NCI-H2171 treated with DMSO at 0.1 percent for 48 hours (cell line): ENCODE data around the gene RAB29.
"Not testable (repeated sequence)": the region's sequence is repeated elsewhere in the genome, so short reads cannot be mapped to it uniquely, and the experiment has no call there.

Experiments
- DNase-seq: peaks from one replicate; lab custom pipeline; 2025; lab: John Stamatoyannopoulos, UW

Gene RAB29

DNA sequence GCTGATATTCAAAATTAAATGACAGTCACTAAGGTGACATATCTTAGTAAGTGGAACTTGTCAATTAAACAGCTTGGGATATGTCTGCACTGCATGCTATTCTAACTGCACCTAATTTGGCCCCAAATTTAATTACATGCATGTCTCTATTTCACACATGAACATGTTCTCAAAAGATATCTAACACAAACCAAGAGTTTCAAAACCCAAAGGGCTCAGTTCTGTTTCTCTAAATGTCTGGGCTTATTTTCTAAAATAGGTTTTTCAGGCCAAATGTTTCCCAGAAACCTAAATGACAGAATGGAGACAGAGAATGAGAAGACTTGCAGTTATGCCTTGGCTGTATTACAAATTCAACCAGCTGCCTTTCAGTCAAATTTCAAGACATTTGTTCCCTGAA, 11.3 kb downstream of the RAB29 start:
- DNase-seq: no peak

DNA sequence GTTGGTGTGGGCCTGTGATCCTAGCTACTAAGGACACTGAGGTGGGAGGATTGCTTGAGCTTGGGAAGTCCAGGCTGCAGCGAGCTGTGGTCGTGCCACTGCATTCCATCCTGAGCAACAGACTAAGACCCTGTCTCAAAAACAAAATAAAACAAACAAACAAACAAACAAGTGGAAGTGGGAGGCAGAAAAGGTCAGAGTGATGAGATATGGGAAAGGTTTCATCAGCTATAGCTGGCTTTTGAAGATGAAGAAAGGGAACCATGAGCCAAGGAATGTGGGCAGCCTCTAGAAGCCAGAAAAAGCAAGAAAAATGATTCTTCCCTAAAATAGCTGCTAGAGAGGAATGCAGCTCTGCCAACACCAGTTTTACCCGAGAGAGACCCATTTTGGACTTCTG, 14.7 kb downstream of the RAB29 start:
- DNase-seq: no peak

DNA sequence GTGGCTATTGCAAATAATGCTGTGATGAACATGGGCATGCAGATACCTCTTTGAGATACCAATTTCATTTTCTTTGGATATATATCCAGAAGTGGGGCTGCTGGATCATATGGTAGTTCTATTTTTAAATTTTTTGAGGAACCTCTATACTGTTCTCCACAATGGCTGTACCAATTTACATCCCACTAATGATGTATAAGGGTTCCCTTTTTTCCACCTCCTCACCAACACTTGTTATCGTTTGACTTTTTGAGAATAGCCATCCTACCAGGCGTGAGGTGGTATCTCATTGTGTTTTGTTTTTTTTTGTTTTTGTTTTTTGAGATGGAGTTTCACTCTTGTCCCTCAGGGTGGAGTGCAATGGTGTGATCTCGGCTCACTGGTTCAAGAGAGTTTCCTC, 18.7 kb downstream of the RAB29 start:
- no peak for DNase-seq

DNA sequence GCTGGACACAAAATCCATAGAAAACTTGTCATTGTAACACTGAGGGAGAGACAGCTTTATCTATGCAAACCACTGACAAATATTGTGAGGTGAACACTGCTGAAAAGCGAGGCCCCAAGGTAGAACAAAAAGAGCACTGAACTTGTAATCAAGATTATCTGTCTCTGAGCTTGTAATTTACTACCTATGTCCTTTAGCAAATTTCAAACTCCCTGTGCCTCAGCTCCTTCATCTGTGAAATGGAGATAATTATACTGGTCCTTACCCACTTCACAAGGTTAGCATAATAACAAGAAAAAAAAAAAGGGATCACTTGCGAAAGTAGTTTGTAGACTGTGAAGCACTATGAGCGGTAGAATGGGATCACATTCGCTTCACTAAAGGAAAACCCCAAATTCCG, 20.4 kb downstream of the RAB29 start:
- DNase-seq: no peak

DNA sequence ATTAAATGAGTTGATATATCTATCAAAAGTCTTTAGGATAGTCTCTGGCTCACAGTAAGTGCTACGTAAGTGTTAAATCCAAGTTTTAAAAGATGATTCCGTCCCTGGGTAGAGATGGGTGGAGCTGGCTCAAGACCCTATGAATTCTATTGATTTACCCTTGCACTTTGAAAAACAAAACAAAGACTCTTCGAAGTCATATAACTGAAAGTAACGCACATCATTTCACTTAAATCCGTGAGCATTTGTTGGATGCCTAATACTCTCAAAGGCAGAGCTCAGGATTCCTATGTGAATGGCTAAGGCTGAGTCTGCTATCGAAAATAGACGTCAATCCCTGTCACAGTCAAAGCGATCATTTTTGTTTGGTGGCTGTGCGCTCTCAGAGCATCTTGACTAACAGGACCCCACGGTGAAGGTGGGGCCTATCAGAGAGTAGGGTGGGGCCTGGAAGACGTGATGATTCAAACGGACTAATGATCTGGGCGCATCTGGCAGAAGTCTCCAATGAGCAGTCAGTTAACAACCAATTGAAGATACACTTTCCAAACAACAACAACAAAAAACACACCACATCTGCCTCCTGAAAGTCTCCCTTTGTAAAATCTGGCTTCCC, 24.1 kb downstream of the RAB29 start:
- DNase-seq: peak; percentile 26

DNA sequence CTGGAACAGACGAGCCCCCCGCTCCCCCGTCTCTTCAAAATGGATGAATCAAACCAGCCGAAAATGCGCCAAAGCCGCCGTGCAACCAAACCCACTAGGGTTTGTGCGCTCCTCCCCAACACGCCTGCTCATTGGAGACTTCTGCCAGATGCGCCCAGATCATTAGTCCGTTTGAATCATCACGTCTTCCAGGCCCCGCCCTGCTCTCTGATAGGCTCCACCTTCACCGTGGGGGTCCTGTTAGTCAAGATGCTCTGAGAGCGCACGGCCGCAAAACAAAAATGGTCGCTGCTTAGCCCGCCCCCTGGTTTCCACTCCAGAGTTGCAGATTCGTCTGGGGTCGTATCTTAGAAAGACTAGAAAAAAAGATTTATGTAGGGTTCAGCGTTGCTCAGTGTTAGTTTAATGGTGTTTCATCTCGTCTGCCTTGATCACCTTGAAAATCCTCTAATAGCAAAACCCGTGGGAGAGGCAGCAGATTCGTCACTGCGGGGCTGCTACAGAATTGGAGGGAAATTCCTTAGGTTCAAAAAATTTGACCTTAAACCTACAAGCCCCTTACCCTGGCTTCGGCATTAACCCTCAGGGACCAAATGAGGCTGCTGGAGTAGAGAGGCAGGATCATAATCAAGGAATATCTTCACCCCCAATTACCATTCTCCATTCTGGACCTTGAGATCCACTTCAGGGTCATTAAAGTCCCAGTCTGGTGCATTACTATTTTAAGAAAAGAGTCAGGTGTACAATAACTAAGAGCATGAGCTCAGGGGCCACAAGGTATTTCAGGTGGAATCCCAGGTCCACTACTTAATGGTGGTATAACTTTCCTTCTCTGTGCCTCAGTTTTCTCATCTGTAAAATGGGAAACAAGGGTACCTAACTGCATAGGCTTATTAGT, 24.9 kb downstream of the RAB29 start, which contains the start of gene NUCKS1:
NUCKS1 (minus strand) TSS at position 45 of the 898 bp plus-strand sequence. CDS start 209 bp downstream, outside the sequence.
- peak; percentile 99 for DNase-seq

DNA sequence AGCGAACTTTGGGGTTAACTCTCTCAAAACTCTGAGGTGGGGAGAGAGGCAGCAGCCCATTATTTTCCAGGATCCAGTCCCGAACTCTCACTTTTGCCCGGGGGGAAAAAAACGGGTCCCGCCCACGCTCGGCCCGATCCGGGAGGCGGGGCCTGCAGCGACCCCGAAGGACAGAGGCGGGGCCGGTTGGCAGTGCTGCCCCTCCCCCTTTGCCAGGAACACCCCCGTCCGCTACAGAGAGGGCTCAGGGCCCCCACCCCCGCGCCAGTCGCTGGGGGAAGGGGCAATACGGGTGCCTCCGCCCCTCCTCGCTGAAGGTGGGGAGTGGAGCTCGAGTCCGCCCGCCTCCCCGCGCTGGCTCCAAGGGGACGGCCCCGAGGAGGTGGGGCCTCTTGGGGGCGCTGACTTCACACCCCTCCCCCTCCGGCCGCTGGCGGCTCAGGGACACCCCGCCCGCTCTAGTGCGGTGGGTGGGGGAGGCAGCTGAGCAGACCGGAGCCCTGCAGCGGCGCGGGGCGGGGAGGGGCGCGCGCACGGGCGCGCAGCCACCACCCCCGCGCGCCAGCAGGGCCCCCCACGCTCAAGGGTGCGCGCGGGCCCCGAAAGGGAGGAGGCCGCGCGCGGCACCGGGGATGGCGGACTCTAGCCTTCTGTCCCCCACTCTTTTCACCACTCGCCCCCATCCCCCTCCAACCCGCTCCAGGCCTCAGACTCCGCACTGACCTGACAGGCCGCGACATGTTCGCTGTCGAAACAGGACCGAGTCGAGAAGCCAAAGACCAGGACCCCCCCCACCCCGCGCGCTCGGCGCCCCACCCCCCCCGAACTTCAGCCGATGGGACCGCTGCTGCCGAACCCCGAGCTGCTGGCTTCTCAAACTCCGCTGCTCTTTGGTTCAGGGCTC, 25.8 kb downstream of the RAB29 start:
- DNase-seq: peak; percentile 90

DNA sequence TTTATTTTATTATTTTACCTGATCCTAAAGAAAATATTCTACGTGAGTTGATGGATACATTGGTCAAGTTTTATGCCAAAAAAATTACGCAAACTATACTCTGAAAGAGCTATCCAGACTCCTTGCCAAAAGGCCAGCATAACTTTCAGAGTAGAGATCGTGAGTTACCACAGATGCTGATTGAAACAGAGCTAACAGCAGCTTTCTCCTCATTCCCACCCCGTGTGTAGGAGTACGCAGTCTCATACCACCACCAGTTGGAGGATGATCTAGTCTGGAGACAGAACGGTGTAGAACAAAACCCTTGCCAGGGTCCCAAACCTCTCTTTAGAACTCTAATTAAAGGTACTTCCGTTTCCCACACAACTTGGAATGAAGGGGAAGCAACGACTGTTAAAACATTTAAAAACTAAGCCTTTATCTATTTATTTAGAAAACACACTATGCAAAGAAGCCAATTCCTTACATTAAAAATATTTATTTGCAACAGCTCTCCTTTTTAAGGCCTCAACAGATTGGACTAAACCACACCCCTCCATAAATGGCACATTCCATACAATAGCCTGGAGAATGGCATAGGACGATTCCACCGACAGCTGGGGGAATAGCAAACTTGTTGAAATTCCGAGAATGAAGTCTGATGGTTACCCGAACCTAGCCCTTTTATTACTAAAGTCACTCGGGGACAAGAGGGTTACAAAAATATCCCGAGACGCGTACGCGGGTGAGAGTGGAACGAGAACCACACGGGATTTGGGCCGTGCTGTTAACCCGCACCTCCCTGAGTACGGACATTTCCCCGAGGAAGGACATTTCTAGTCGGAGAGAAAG, 26.7 kb downstream of the RAB29 start:
- DNase-seq: peak; percentile 62

DNA sequence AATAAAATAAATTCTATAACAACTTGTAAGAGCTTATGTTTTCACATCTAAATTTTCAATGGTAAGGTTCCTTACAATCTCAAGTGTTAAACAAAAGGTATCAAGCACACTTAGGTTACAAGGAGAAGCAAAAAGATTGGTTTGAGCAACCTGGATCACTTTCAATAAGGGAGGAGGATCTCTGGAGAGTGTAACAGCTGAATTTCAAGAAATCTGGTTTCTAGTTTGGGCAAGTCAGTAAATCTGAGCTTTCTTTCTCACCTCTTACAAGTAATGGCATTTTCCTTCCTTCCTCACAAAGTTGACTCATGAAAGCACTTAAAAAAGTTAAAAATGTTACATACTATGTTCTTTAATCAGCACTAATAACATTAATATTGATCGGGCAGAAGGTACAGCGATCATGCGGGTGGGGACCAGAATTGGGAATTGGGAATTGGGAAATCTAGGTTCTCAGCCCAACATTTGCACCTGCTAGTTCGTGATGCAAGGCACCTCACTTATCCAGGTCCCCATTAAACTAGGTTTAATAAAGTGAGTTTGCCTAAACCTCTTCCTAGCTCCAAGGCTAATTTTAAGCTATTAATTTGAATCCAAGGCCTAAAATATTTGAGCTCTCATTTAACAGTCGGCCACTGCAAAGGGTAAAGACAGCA, 28.4 kb downstream of the RAB29 start:
- no peak for DNase-seq

DNA sequence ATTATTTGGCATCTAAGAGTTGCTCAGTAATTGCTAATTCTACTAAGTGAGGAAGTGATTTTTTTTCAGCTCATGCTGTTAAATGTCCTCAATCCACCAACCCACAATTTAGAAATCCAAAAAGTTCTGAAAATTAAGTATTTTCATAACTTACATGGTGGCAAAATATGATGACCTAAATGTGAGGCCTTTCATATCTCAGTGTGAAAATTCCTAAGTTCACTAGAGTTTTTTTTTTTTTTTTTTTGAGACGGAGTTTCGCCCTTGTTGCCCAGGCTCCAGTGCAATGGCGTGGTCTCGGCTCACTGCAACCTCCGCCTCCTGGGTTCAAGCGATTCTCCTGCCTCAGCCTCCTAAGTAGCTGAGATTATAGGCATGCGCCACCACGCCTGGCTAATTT, 30.9 kb downstream of the RAB29 start:
- no peak for DNase-seq

DNA sequence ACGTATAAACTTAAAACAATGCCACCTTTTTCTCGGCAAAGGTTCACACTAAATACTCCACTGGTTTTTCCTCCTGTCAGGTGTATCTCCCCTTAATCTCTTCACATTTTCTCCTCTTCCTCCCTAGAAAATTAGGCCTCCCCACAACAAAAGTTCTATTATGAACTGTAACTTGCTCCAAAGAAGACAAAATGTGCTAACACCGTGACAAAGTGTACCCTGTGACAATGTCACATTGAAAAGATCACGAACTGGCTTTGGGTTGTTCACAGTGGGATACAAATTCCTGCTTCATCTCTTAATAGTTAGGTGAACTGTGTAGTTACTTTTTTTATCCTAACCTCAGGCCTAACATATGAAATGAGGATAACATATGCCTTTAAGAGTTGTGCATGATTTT, 31.3 kb downstream of the RAB29 start:
- no peak for DNase-seq

DNA sequence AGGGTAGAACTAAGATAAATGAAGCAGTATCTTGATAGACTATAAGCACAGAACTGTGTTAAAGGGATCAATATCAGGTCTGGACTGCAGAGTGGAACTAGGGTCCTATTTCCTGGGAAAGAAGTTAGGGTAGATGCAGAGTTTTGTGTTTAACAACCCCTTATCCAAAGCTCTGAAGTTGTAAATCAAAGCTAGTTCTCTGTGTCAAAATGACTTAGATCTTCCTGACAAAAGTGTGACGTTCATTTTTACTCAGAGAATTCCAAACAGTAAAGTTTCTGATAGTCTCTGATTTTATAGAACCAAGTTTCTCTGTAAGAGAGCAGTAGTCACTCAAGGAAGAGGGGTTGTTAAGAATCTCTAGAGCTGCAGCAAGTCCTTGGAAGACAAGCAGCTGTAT, 33.6 kb downstream of the RAB29 start:
- no peak for DNase-seq

DNA sequence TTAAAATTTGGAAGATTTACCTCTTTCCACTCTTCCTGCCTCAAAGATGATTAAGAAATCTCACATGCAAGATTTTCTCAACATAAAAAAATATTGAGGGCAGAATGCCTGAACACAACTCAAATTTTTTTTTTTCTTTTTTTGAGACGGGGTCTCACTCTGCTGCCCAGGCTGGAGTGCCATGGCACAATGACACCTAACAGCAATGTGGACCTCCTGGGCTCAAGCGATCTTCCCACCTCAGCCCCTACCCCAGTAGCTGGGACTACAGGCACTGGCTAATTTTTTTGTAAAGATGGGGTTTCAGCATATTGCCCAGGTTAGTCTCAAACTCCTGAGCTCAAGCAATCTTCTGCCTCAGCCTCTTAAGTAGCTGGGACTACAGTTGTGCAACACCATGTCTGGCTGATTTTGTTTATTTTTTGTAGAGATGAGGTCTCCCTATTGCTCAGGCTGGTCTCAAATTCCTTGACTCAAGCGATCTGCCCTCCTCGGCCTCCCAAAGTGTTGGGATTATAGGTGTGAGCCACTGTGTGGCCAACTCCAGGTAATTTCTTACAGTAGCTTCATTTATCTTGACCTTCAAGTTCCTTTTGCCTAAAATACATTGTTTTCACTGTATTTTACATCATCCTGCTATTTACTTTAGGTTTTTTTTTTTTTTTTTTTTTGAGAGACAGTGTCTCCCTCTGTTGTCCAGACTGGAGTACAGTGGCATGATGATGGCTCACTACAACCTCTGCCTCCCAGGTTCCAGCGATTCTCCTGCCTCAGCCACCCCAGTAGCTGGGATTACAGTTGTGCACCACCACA, 35.7 kb downstream of the RAB29 start:
- DNase-seq: no peak

DNA sequence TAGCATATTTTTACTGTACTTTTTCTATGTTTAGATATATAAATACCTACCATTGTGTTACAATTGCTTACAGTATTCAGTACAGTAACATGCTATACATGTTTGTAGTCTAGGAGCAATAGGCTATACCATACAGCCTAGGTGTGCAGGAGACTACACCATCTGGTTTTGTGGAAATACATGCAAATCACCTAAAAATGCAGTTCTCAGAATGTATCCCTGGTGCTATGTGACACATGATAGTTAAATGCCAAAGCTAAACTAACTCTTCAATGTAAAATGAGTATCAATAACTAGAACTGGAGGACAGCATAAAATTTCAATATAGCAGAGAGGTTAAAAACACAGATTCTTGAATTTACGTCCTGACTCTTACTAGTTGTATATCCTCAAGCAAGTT, 40.1 kb downstream of the RAB29 start:
- DNase-seq: no peak

DNA sequence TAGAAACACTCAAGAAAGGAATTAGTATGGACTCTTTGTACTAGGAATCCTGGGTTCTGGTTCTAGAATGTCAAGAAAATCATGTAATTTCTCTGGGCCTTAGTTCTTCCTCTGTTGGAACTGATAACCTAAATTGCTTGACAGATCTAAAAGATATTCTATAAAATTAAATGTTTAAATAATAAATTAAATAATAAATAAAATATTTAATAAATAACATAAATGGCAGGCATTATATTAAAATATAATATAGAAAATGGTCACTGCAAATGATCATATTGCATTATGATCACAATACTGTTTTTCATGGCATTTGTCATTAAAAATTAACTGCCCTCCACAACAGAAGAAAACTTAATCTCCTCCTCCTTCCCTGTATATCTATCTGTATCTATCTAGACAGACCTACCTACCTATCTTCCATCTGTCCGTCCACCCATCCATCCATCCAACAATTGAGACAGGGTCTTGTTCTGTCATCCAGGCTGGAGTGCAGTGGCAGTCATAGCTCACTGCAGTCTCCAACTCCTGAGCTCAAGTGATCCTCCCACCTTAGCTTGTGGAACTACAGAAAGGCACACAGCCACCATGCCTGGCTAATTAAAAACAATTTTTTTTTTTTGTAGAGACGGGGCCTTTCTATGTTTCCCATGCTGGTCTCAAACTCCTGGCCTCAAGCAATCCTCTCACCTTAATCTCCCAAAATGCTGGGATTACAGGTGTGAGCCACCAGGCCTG, 41.7 kb downstream of the RAB29 start:
- no peak for DNase-seq

DNA sequence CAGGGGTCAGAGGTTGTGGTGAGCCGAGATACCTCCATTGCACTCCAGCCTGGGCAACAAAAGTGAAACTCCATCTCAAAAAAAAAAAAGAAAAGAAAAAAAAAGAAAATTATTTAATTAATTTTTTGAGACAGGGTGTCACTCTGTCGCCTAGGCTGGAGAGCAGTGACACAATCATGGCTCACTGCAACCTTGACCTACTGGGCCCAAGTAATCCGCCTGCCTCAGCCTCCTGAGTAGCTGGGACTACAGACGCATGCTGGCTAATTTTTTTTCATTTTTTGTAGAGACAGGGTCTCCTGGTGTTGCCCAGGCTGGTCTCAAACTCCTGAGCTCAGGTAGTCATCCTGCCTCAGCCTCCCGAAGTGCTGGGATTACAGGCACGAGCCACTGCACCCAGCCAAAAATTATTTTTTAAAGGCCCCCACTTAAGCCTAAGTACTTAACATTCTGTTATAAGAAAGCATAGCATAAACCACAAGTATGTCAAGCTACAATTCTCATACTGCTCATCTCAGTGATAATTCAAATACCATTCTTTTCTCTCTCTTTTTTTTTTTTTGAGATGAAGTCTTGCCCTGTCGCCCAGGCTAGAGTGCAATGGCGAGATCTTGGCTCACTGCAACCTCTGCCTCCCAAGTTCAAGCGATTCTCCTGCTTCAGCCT, 45.2 kb downstream of the RAB29 start:
- DNase-seq: no peak

DNA sequence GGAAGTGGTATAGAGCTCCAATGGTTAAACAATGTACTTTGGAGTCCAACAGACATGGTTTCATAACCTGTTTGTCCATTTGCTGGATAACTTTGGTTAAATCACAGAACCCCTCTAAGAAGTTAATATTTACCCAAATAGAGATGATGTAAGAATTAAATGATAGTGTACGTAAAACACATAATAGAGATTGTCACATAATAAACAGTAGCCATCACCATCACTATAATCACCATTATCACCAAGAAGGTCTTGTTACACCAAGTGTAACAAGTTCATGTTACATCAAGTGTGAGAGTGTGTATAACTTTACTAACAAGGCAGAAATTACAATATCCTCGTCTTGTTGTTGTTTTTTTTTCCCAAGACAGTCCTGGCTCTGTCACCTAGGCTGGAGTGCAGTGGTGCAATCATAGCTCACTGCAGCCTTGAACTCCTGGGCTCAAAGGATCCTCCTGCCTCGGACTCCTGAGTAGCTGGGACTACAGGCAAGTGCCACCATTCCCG, 48.6 kb downstream of the RAB29 start:
- no peak for DNase-seq

DNA sequence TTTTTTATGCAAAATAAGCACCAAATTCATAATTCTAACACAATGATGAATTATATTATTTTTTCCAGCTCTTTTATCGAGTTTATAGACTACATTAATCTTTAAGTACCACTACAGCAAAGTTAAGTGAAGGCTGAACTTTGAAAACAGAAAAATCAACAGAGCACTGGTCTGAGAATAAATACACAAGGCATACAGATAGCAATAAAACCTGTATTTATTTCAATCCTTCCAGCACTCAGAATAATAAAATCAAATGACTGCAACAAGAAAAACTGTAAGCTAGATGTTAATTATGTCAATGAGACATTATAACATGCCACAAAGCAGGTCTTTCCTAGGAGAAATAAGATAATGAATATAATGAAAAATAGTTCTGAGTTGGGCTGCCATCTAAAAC, 49.8 kb downstream of the RAB29 start:
- DNase-seq: no peak

DNA sequence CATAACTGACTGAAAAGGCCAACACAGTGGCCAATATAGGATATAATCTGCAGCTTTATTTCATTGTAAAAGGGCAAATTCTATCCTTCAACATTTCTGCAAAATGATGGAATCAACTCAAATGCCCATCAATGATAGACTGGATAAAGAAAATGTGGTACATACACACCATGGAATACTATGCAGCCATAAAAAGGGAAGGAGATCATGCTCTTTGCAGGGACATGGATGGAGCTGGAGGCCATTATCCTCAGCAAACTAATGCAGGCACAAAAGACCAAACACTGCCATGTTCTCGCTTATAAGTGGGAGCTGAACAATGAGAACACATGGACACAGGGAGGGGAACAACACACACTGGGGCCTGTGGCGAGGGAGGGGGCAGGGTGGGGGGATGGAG, 54.5 kb downstream of the RAB29 start:
- not testable (repeated sequence) for DNase-seq
